MM.1S (cell line): ENCODE data around the gene CYTL1.

Experiments
- DNase-seq: peaks from one replicate; pipeline ENCODE4 v3.0.0-alpha.2; 2015
- H2AFZ ChIP-seq: fragments of 300-600 bp; sonication (generic); 2 replicates; pipeline ENCODE4 v1.6.0; 2016; ENCODE audit warnings: antibody characterized with exemption, low read length
- H3F3A ChIP-seq: fragments of 300-600 bp; sonication (generic); 2 replicates; pipeline ENCODE4 v1.6.1; 2016; ENCODE audit warnings: mild to moderate bottlenecking, antibody characterized with exemption, low read length, moderate library complexity, mixed read lengths; ENCODE audit not compliant: insufficient read depth
- H3K27ac ChIP-seq: fragments of 300-600 bp; sonication (generic); 2 replicates; pipeline ENCODE4 v1.5.1; 2016; ENCODE audit warnings: mild to moderate bottlenecking, low read length
- H3K27me3 ChIP-seq: fragments of 300-600 bp; sonication (generic); replicated peaks from 2 replicates; pipeline ENCODE4 v1.6.0; 2016; ENCODE audit warnings: low read length; ENCODE audit not compliant: insufficient read depth
- H3K36me3 ChIP-seq: fragments of 300-600 bp; sonication (generic); replicated peaks from 2 replicates; pipeline ENCODE4 v1.6.1; 2016; ENCODE audit warnings: mild to moderate bottlenecking, low read length, mixed read lengths; ENCODE audit not compliant: insufficient read depth
- H3K4me1 ChIP-seq: fragments of 300-600 bp; sonication (generic); 2 replicates; pipeline ENCODE4 v1.6.1; 2016; ENCODE audit warnings: low read length, mixed read lengths
- H3K4me2 ChIP-seq: fragments of 300-600 bp; sonication (generic); 2 replicates; pipeline ENCODE4 v1.6.0; 2016; ENCODE audit warnings: low read depth, low read length
- H3K4me3 ChIP-seq: fragments of 300-600 bp; sonication (generic); 2 replicates; pipeline ENCODE4 v1.5.1; 2016; ENCODE audit warnings: low read length, mixed read lengths
- H3K79me2 ChIP-seq: fragments of 300-600 bp; sonication (generic); 2 replicates; pipeline ENCODE4 v1.6.1; 2016; ENCODE audit warnings: mixed run types, low read length, mixed read lengths
- H3K9ac ChIP-seq: fragments of 300-600 bp; sonication (generic); 2 replicates; pipeline ENCODE4 v1.6.1; 2016; ENCODE audit warnings: low read length, mixed read lengths
- H3K9me2 ChIP-seq: fragments of 300-600 bp; sonication (generic); replicated peaks from 2 replicates; pipeline ENCODE4 v1.6.1; 2016; ENCODE audit warnings: mild to moderate bottlenecking, low read length, mixed read lengths; ENCODE audit not compliant: insufficient read depth
- H3K9me3 ChIP-seq: fragments of 300-600 bp; sonication (generic); replicated peaks from 2 replicates; pipeline ENCODE4 v1.6.1; 2016; ENCODE audit warnings: mild to moderate bottlenecking, low read length, mixed read lengths; ENCODE audit not compliant: insufficient read depth
- H4K20me1 ChIP-seq: fragments of 300-600 bp; sonication (generic); 2 replicates; pipeline ENCODE4 v1.6.1; 2016; ENCODE audit warnings: mild to moderate bottlenecking, low read length, moderate library complexity, mixed read lengths; ENCODE audit not compliant: insufficient read depth
- EZH2 ChIP-seq: fragments of 300-600 bp; sonication (generic); optimal IDR thresholded peaks from 2 replicates; pipeline ENCODE3; 2017; ENCODE audit warnings: low read depth, mild to moderate bottlenecking, antibody characterized with exemption, low read length, mixed read lengths
- EZH2phosphoT487 ChIP-seq: fragments of 300-600 bp; sonication (generic); IDR thresholded peaks from 2 replicates; pipeline ENCODE4 v1.6.1; 2018; ENCODE audit warnings: antibody characterized with exemption, low read length
- TF ChIP-seq, protein P1 (sequence below): fragments of 300-600 bp; sonication (generic); IDR thresholded peaks from 2 replicates; pipeline ENCODE4 v1.5.1; 2016; ENCODE audit warnings: antibody characterized with exemption, low read length, mixed read lengths

Gene CYTL1

DNA sequence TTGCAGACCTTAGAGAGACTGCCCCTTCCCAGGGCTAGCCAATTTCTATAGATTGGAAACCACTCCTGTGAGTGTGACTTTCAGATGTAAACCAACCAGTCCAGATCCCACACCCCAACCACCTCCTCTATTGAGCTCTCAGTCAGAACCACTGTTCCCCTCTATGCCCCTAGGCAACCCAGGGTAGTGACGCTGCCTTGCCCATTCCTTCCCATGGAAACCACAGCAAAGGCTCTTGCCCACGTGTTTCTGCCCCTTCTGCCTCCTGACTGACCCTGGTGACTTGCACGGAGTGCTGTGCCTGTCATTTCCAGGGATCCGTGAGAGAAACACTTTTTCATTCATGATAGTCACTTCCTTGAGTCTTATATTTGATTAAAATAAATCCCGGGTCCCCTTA is 32.4 kb downstream of the CYTL1 start:
- no peak overlapping the region for H3K27ac ChIP-seq
- no peak overlapping the region for H3K4me3 ChIP-seq
- no peaks in the 10 kb centered on the region for H3K79me2 ChIP-seq
- H3K9me3 ChIP-seq = no peaks in the 10 kb centered on the region
- no peak overlapping the region for H3K4me2 ChIP-seq
- H3K27me3 ChIP-seq = no peaks in the 10 kb centered on the region
- H3K4me1 ChIP-seq = no peaks in the 10 kb centered on the region
- H4K20me1 ChIP-seq = no peaks in the 10 kb centered on the region
- H3K9me2 ChIP-seq = no peaks in the 10 kb centered on the region
- DNase-seq = no peak
- TF ChIP-seq EZH2 (no peak), EZH2phosphoT487 (no peak)
- TF ChIP-seq, protein P1, sequence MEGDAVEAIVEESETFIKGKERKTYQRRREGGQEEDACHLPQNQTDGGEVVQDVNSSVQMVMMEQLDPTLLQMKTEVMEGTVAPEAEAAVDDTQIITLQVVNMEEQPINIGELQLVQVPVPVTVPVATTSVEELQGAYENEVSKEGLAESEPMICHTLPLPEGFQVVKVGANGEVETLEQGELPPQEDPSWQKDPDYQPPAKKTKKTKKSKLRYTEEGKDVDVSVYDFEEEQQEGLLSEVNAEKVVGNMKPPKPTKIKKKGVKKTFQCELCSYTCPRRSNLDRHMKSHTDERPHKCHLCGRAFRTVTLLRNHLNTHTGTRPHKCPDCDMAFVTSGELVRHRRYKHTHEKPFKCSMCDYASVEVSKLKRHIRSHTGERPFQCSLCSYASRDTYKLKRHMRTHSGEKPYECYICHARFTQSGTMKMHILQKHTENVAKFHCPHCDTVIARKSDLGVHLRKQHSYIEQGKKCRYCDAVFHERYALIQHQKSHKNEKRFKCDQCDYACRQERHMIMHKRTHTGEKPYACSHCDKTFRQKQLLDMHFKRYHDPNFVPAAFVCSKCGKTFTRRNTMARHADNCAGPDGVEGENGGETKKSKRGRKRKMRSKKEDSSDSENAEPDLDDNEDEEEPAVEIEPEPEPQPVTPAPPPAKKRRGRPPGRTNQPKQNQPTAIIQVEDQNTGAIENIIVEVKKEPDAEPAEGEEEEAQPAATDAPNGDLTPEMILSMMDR = no peak
- H2AFZ ChIP-seq = no peak overlapping the region
- no peaks in the 10 kb centered on the region for H3F3A ChIP-seq
- H3K36me3 ChIP-seq = no peaks in the 10 kb centered on the region
- no peak overlapping the region for H3K9ac ChIP-seq

DNA sequence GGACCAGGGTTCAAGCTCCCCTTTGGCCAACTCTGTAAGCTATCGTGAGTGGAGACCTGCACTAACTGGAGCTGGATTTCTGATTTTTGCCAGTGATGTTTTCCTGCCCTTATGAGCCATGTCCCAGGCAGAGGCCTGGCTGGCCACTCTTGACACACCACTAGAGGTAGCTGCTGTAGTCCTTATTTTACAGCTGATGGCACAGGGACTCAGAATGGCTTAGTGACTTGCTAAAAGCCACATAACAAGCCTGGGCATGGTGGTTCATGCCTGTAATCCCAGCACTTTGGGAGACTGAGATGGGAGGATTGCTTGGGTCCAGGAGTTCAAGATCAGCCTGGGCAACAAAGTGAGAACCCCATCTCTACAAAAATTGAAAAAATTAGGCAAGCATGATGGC is 33.4 kb downstream of the CYTL1 start:
- Histone ChIP-seq H3K4me3 (no peak overlapping the region), H3K36me3 (no peaks in the 10 kb centered on the region), H3K4me1 (no peaks in the 10 kb centered on the region), H3K4me2 (no peak overlapping the region), H4K20me1 (no peaks in the 10 kb centered on the region), H3K27ac (no peak overlapping the region), H3K9me3 (no peaks in the 10 kb centered on the region), H3F3A (no peaks in the 10 kb centered on the region), H3K9me2 (no peaks in the 10 kb centered on the region), H3K27me3 (no peaks in the 10 kb centered on the region), H2AFZ (no peak overlapping the region), H3K79me2 (no peaks in the 10 kb centered on the region), H3K9ac (no peak overlapping the region)
- DNase-seq = no peak
- TF ChIP-seq EZH2 = no peak
- TF ChIP-seq, protein P1 = no peak
- no peak for TF ChIP-seq EZH2phosphoT487

DNA sequence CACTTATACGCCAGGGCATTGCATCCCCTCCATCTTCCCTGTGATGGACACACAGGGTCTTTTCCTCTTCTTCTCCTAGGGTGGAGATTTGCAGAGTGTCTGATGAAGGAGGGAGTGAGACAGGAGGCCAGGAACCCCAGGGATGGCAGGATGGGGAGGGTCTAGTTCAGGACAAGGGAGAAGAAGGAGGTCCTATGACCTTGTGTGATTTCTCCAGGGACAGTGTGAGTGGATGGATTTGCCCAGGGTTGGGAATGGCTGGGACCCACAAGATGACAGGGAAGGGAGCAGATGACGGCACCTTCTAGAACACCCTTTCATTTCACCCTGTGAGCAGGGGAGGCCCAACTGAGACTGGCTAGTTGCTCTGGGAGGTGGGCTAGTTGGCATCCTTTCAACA is 34.2 kb downstream of the CYTL1 start:
- Histone ChIP-seq H3K79me2 (no peaks in the 10 kb centered on the region), H3K36me3 (no peaks in the 10 kb centered on the region), H3K9ac (no peak overlapping the region), H3K27ac (no peak overlapping the region), H3K27me3 (no peaks in the 10 kb centered on the region), H3K4me2 (no peak overlapping the region), H3K4me3 (no peak overlapping the region), H3K9me2 (no peaks in the 10 kb centered on the region), H3K4me1 (no peaks in the 10 kb centered on the region), H4K20me1 (no peaks in the 10 kb centered on the region), H3K9me3 (no peaks in the 10 kb centered on the region), H3F3A (no peaks in the 10 kb centered on the region), H2AFZ (no peak overlapping the region)
- no peak for DNase-seq
- no peak for TF ChIP-seq EZH2
- TF ChIP-seq, protein P1 = no peak
- no peak for TF ChIP-seq EZH2phosphoT487

DNA sequence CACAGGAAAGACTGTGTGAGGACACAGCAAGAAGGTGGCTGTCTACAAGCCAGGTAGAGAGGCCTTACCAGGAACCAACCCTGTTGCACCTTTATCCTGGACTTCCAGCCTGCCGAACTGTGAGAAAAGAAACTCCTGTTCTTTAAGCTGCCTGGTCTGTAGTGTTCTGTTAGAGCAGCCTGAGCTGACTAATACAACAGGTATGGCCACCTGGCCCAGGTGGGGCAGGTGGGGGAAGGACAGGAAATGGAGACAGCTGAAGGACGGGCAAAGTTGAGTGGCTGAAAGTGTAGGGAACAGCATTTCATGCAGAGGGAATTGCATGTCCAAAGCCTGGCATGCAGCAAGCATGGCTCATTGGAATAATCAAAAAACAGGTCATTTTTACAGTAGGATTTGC is 35.1 kb downstream of the CYTL1 start:
- Histone ChIP-seq H4K20me1 (no peaks in the 10 kb centered on the region), H3K9ac (no peak overlapping the region), H3K36me3 (no peaks in the 10 kb centered on the region), H3F3A (no peaks in the 10 kb centered on the region), H3K4me1 (no peaks in the 10 kb centered on the region), H3K4me3 (no peak overlapping the region), H3K79me2 (no peaks in the 10 kb centered on the region), H3K9me3 (no peaks in the 10 kb centered on the region), H3K27me3 (no peaks in the 10 kb centered on the region), H3K4me2 (no peak overlapping the region), H3K9me2 (no peaks in the 10 kb centered on the region), H2AFZ (no peak overlapping the region), H3K27ac (no peak overlapping the region)
- DNase-seq = no peak
- no peak for TF ChIP-seq EZH2phosphoT487
- TF ChIP-seq, protein P1 = no peak
- TF ChIP-seq EZH2 = no peak
